ENCODE data around the gene FAM72A.

Gene FAM72A

GRCh38 chr1:206142770-206143169 is 59.9 kb downstream of the FAM72A start:
- no peak for TF ChIP-seq CTCF (IDR thresholded peaks at IDR 0.05; ENCODE audit: low read length, missing control alignments)
- DNase-seq (ENCODE audit: low read depth), result no peak
- no peak overlapping the region for H3K4me3 ChIP-seq (replicated peaks; ENCODE audit: low read depth, low read length)

- no peak for DNase-seq (ENCODE audit: low read depth)
- H3K4me3 ChIP-seq (replicated peaks; ENCODE audit: low read depth, low read length), result no peak overlapping the region
- TF ChIP-seq CTCF (IDR thresholded peaks at IDR 0.05; ENCODE audit: low read length, missing control alignments), result no peak
These were observed 60.6 kb downstream of the FAM72A start for GRCh38 chr1:206142011-206142410.

GRCh38 chr1:206136241-206136640 is 66.4 kb downstream of the FAM72A start:
- H3K4me3 ChIP-seq (replicated peaks; ENCODE audit: low read depth, low read length), result no peak overlapping the region
- no peak for TF ChIP-seq CTCF (IDR thresholded peaks at IDR 0.05; ENCODE audit: low read length, missing control alignments)
- no peak for DNase-seq (ENCODE audit: low read depth)

Data from fibroblast of pulmonary artery (primary cell).